Measurements from ENCODE around the gene MSI2.

MSI2 gene

GRCh38 chr17:57261084-57261461, 4.8 kb downstream of the MSI2 start:
- Histone ChIP-seq H3K36me3 (peaks cover 70% of the 10 kb centered on the region), H3K27me3 (no peaks in the 10 kb centered on the region), H3K9me3 (no peaks in the 10 kb centered on the region), H3K4me3 (ENCODE audit: low read depth, low read length) (no peak overlapping the region), H3K4me1 (0 out of 2 replicates have a peak, but pooled peaks cover 3% of the 10 kb centered on the region)
- TF ChIP-seq, protein P1, sequence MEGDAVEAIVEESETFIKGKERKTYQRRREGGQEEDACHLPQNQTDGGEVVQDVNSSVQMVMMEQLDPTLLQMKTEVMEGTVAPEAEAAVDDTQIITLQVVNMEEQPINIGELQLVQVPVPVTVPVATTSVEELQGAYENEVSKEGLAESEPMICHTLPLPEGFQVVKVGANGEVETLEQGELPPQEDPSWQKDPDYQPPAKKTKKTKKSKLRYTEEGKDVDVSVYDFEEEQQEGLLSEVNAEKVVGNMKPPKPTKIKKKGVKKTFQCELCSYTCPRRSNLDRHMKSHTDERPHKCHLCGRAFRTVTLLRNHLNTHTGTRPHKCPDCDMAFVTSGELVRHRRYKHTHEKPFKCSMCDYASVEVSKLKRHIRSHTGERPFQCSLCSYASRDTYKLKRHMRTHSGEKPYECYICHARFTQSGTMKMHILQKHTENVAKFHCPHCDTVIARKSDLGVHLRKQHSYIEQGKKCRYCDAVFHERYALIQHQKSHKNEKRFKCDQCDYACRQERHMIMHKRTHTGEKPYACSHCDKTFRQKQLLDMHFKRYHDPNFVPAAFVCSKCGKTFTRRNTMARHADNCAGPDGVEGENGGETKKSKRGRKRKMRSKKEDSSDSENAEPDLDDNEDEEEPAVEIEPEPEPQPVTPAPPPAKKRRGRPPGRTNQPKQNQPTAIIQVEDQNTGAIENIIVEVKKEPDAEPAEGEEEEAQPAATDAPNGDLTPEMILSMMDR (IDR thresholded peaks at IDR 0.05; ENCODE audit: low read depth, low read length) = no peak
- DNase-seq = no peak

- H3K36me3 ChIP-seq = peaks cover 83% of the 10 kb centered on the region
- no peak overlapping the region for H3K4me3 ChIP-seq (ENCODE audit: low read depth, low read length)
- H3K9me3 ChIP-seq = no peaks in the 10 kb centered on the region
- TF ChIP-seq, protein P1 (IDR thresholded peaks at IDR 0.05; ENCODE audit: low read depth, low read length) = no peak
- DNase-seq = no peak
- H3K27me3 ChIP-seq = no peaks in the 10 kb centered on the region
- H3K4me1 ChIP-seq = 0 out of 2 replicates have a peak, but pooled peaks cover 3% of the 10 kb centered on the region
Measured at GRCh38 chr17:57262557-57262956, 6.2 kb downstream of the MSI2 start.

GRCh38 chr17:57264250-57264649, 7.9 kb downstream of the MSI2 start:
- peaks cover 91% of the 10 kb centered on the region for H3K36me3 ChIP-seq
- H3K4me1 ChIP-seq = peaks cover 10% of the 10 kb centered on the region
- TF ChIP-seq, protein P1 (IDR thresholded peaks at IDR 0.05; ENCODE audit: low read depth, low read length) = no peak
- H3K27me3 ChIP-seq = no peaks in the 10 kb centered on the region
- H3K4me3 ChIP-seq (ENCODE audit: low read depth, low read length) = no peak overlapping the region
- DNase-seq = no peak
- no peaks in the 10 kb centered on the region for H3K9me3 ChIP-seq

DNA sequence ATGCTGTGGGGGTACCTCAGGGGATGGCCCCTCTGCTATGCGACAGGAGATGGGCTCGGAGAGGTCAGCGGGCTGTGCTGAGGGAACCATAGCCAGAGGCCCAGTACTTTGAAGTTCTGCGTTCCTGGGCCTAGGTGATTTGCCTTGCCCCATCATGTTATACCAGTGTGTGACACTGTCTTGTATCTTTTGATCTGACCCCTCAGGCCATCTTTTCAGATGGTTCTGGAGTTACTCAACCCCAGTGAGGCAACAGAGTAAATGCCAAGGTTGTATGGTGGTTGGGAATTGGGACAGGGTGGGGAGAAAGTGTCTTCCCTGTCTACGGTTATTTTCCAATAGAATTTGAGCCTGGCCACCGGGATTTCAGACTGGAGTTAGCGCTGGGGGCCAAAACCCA, 8.5 kb downstream of the MSI2 start:
- Histone ChIP-seq H3K4me1 (peaks cover 13% of the 10 kb centered on the region), H3K27me3 (no peaks in the 10 kb centered on the region), H3K36me3 (peaks cover 95% of the 10 kb centered on the region), H3K9me3 (no peaks in the 10 kb centered on the region), H3K4me3 (ENCODE audit: low read depth, low read length) (no peak overlapping the region)
- TF ChIP-seq, protein P1 (IDR thresholded peaks at IDR 0.05; ENCODE audit: low read depth, low read length) = no peak
- DNase-seq = no peak

DNA sequence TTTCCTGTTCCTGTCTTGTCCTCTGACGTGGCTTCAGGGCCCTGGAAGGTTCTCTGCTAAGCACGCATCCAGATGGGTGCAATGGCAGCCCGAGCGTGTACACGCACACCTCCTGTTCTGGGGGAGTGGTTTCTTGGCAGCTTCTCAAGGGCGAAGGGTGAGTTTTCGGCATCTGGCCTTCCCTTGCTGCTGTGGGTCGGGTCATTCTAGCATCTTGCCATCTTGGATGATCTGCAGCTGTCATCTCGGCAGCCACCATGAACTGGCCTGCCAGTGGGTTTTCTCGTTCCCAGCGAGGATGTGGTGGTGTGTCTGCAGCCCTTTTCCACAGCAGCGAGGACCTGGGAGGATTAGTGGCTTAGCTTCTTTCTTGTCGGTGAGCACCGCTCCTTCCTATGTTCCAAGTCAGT, 10.6 kb downstream of the MSI2 start:
- H3K9me3 ChIP-seq = no peaks in the 10 kb centered on the region

DNA sequence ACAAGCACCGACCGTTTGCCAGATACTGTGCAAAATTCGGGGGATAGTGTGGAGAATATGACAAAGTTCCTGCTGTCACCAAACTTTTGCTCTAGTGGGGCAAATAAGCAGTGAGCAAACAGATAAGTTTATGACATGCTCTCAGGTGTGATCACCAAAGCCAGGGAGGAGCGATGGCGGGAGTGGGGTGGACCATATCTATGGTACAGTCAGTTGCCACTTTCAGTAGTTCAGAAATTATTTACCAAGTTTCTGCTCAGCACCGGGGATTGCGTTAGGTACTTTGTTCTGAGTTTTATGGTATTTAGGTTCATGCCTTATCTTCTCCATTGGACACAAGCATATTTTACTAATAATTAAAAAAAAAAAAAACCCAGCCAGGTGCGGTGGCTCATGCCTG, 11.9 kb downstream of the MSI2 start:
- H3K36me3 ChIP-seq = peaks cover 93% of the 10 kb centered on the region

More for the DNA sequence above, 10.6 kb downstream of the MSI2 start:
- TF ChIP-seq, protein P1 (IDR thresholded peaks at IDR 0.05; ENCODE audit: low read depth, low read length) = no peak
- Histone ChIP-seq H3K4me1 (peaks cover 22% of the 10 kb centered on the region), H3K4me3 (ENCODE audit: low read depth, low read length) (no peak overlapping the region), H3K27me3 (no peaks in the 10 kb centered on the region), H3K36me3 (peaks cover 95% of the 10 kb centered on the region)
- no peak for DNase-seq

More for the DNA sequence above, 11.9 kb downstream of the MSI2 start:
- no peak overlapping the region for H3K4me3 ChIP-seq (ENCODE audit: low read depth, low read length)
- TF ChIP-seq, protein P1 (IDR thresholded peaks at IDR 0.05; ENCODE audit: low read depth, low read length) = no peak
- H3K4me1 ChIP-seq = peaks cover 22% of the 10 kb centered on the region
- no peaks in the 10 kb centered on the region for H3K27me3 ChIP-seq
- DNase-seq = no peak
- no peaks in the 10 kb centered on the region for H3K9me3 ChIP-seq
